MM.1S (cell line): ENCODE data around the gene FLYWCH1.

Experiments used
- EZH2 ChIP-seq: fragments of 300-600 bp; sonication (generic); optimal IDR thresholded peaks from 2 replicates; pipeline ENCODE3; 2017; ENCODE audit warnings: low read depth, mild to moderate bottlenecking, antibody characterized with exemption, low read length, mixed read lengths
- TF ChIP-seq, protein P1 (sequence below): fragments of 300-600 bp; sonication (generic); IDR thresholded peaks from 2 replicates; pipeline ENCODE4 v1.5.1; 2016; ENCODE audit warnings: antibody characterized with exemption, low read length, mixed read lengths

DNA sequence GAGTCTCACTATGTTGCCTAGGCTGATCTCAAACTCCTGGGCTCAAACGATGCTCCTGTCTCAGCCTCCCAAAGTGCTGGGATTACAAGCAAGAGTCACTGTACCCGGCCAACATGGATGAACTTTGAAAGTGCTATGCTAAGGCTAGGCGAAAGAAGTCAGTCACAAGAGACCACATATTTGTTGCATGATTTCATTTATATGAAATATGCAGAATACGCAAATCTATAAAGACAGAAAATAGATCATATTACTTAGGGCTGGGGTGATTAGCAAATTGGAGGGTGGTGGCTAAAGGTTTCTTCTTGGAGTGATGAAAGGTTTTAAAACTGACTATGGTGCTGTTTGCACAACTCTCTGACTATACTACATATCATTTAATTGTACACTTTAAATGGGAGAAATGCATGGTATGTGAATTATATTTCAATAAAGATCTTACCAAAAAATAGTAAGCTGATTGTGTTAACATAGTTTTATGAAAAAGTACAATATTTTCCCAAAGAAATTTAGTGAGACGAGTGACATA is 1.2 kb upstream of the FLYWCH1 start:
- no peak for TF ChIP-seq EZH2
- TF ChIP-seq, protein P1, sequence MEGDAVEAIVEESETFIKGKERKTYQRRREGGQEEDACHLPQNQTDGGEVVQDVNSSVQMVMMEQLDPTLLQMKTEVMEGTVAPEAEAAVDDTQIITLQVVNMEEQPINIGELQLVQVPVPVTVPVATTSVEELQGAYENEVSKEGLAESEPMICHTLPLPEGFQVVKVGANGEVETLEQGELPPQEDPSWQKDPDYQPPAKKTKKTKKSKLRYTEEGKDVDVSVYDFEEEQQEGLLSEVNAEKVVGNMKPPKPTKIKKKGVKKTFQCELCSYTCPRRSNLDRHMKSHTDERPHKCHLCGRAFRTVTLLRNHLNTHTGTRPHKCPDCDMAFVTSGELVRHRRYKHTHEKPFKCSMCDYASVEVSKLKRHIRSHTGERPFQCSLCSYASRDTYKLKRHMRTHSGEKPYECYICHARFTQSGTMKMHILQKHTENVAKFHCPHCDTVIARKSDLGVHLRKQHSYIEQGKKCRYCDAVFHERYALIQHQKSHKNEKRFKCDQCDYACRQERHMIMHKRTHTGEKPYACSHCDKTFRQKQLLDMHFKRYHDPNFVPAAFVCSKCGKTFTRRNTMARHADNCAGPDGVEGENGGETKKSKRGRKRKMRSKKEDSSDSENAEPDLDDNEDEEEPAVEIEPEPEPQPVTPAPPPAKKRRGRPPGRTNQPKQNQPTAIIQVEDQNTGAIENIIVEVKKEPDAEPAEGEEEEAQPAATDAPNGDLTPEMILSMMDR: no peak
